GM23338 (cell line): ENCODE measurements around the gene FAM53A. TPM values are rescaled to one million over a fixed set of nuclear protein-coding genes. Genes with fewer than 3 reads are reported as not detected.

Experiments
- ATAC-seq: fragments of 200-7000 bp; cut with Tn5 transposase; 3 replicates; pipeline ENCODE4 v1.9.1; 2020
- DNase-seq: peaks from one replicate; pipeline ENCODE4 v3.0.0-alpha.2; 2015; ENCODE audit warnings: low spot score
- H2AFZ ChIP-seq: fragments of 200-600 bp; sonication (generic); 2 replicates; pipeline ENCODE4 v1.8.0; 2016; ENCODE audit warnings: antibody characterized with exemption, mild to moderate bottlenecking, moderate library complexity
- H3F3A ChIP-seq: fragments of 200-600 bp; sonication (generic); replicated peaks from 2 replicates; pipeline ENCODE4 v1.8.0; 2017; ENCODE audit warnings: antibody characterized with exemption, mixed run types, low read depth
- H3K27ac ChIP-seq: fragments of 200-600 bp; sonication (generic); 2 replicates; pipeline ENCODE4 v1.6.1; 2016; ENCODE audit warnings: low read depth
- H3K27me3 ChIP-seq: fragments of 200-600 bp; sonication (generic); 2 replicates; pipeline ENCODE4 v1.8.0; 2016; ENCODE audit warnings: mild to moderate bottlenecking, mixed run types, moderate library complexity; ENCODE audit not compliant: insufficient read depth
- H3K36me3 ChIP-seq: fragments of 200-600 bp; sonication (generic); 2 replicates; pipeline ENCODE4 v1.8.0; 2016; ENCODE audit warnings: mild to moderate bottlenecking; ENCODE audit not compliant: insufficient read depth
- H3K4me1 ChIP-seq: fragments of 200-600 bp; sonication (generic); 2 replicates; pipeline ENCODE4 v1.8.0; 2016; ENCODE audit warnings: mild to moderate bottlenecking, moderate library complexity; ENCODE audit not compliant: insufficient read depth
- H3K4me2 ChIP-seq: fragments of 200-600 bp; sonication (generic); 2 replicates; pipeline ENCODE4 v1.7.1; 2017; ENCODE audit warnings: mixed run types
- H3K4me3 ChIP-seq: fragments of 200-600 bp; sonication (generic); 2 replicates; pipeline ENCODE4 v1.6.1; 2016; ENCODE audit warnings: mixed run types
- H3K79me2 ChIP-seq: fragments of 200-600 bp; sonication (generic); replicated peaks from 2 replicates; pipeline ENCODE4 v1.8.0; 2017; ENCODE audit warnings: mild to moderate bottlenecking; ENCODE audit not compliant: insufficient read depth
- H3K9me2 ChIP-seq: fragments of 200-600 bp; sonication (generic); 2 replicates; pipeline ENCODE4 v1.8.0; 2017; ENCODE audit not compliant: insufficient read depth
- H4K20me1 ChIP-seq: fragments of 200-600 bp; sonication (generic); replicated peaks from 2 replicates; pipeline ENCODE4 v1.8.0; 2017; ENCODE audit warnings: mild to moderate bottlenecking; ENCODE audit not compliant: insufficient read depth
- H3K27ac Mint-ChIP-seq: 2 replicates; pipeline ENCODE4 v1.8.0; 2020; ENCODE audit warnings: inconsistent platforms, mild to moderate bottlenecking, moderate library complexity, mixed read lengths
- H3K27me3 Mint-ChIP-seq: 3 replicates; pipeline ENCODE4 v1.8.0; 2022; ENCODE audit warnings: low read depth, mild to moderate bottlenecking, moderate library complexity, mixed read lengths, inconsistent platforms; ENCODE audit not compliant: insufficient read depth, poor library complexity
- H3K36me3 Mint-ChIP-seq: 3 replicates; pipeline ENCODE4 v1.8.0; 2021; ENCODE audit warnings: low read depth, mild to moderate bottlenecking, inconsistent platforms, moderate library complexity, mixed read lengths
- H3K4me1 Mint-ChIP-seq: 3 replicates; pipeline ENCODE4 v1.8.0; 2020; ENCODE audit warnings: mild to moderate bottlenecking, inconsistent platforms, mixed read lengths
- H3K4me3 Mint-ChIP-seq: 3 replicates; pipeline ENCODE4 v1.8.0; 2021; ENCODE audit warnings: moderate library complexity, mild to moderate bottlenecking, inconsistent platforms, mixed read lengths
- H3K9me3 Mint-ChIP-seq: 3 replicates; pipeline ENCODE4 v1.8.0; 2020; ENCODE audit warnings: moderate library complexity, mild to moderate bottlenecking, inconsistent platforms, mixed read lengths
- CREB1 ChIP-seq: fragments of 250-450 bp; sonication (Bioruptor Pico); IDR thresholded peaks from 2 replicates; pipeline ENCODE4 v1.5.0; 2020; ENCODE audit warnings: low read depth, mild to moderate bottlenecking, moderate library complexity
- CTCF ChIP-seq, 2 experiments: fragments of 200-600 bp in 1 of 2; sonication (generic) in 1 of 2; conservative IDR thresholded peaks; 2 replicates each; pipeline versions ENCODE4 v1.5.1 to v1.6.1; 2016 to 2017; ENCODE audit warnings: antibody characterized with exemption in 2 of 2, low read depth in 2 of 2, mild to moderate bottlenecking in 2 of 2, moderate library complexity in 1 of 2
- ETS1 ChIP-seq: IDR thresholded peaks from 2 replicates; pipeline ENCODE4 v1.6.1; 2016; ENCODE audit warnings: antibody characterized with exemption
- EZH2 ChIP-seq: fragments of 200-600 bp; sonication (generic); IDR thresholded peaks from one replicate; pipeline ENCODE4 v1.8.0; 2017; ENCODE audit warnings: antibody characterized with exemption, mild to moderate bottlenecking, low read depth; ENCODE audit not compliant: unreplicated experiment
- EZH2phosphoT487 ChIP-seq: fragments of 200-600 bp; sonication (generic); IDR thresholded peaks from one replicate; pipeline ENCODE4 v1.8.1; 2018; ENCODE audit warnings: antibody characterized with exemption; ENCODE audit not compliant: unreplicated experiment
- JUNB ChIP-seq: IDR thresholded peaks from one replicate; pipeline ENCODE4 v1.6.1; 2016; ENCODE audit warnings: antibody characterized with exemption; ENCODE audit not compliant: unreplicated experiment
- NANOG ChIP-seq: IDR thresholded peaks from 2 replicates; pipeline ENCODE4 v1.6.1; 2016; ENCODE audit warnings: antibody characterized with exemption, borderline replicate concordance
- POLR2AphosphoS5 ChIP-seq: IDR thresholded peaks from 2 replicates; pipeline ENCODE4 v1.6.1; 2016; ENCODE audit warnings: antibody characterized with exemption, low read depth
- REST ChIP-seq: IDR thresholded peaks from one replicate; pipeline ENCODE4 v1.6.1; 2018; ENCODE audit warnings: antibody characterized with exemption; ENCODE audit not compliant: unreplicated experiment
- STAT1 ChIP-seq: IDR thresholded peaks from one replicate; pipeline ENCODE4 v1.6.1; 2016; ENCODE audit warnings: antibody characterized with exemption; ENCODE audit not compliant: unreplicated experiment
- ZNF114 ChIP-seq: fragments of 250-450 bp; sonication (Bioruptor Pico); IDR thresholded peaks from 2 replicates; pipeline ENCODE4 v1.5.0; 2020; ENCODE audit warnings: mild to moderate bottlenecking, moderate library complexity
- ZNF331 ChIP-seq: fragments of 250-450 bp; sonication (Bioruptor Pico); IDR thresholded peaks from 2 replicates; pipeline ENCODE4 v1.5.0; 2020; ENCODE audit warnings: low read depth, mild to moderate bottlenecking, moderate library complexity
- ZNF462 ChIP-seq: fragments of 250-450 bp; sonication (Bioruptor Pico); IDR thresholded peaks from 2 replicates; pipeline ENCODE4 v1.5.0; 2020; ENCODE audit warnings: mild to moderate bottlenecking, moderate library complexity
- polyA plus RNA-seq: library from polyadenylated mRNA; unstranded; fragments of >200 nt; fragmentation: Nextera tagmentation; extraction: Ambion mirVana; gene quantifications from 2 replicates; pipeline ENCODE4 v1.2.1, GENCODE V29; 2016
- total RNA-seq: library from RNA; depleted of rRNA; stranded (reverse); fragments of >200 nt; shearing (Covaris generic); gene quantifications from 2 replicates; pipeline ENCODE4 v1.2.3, GENCODE V29; 2014

FAM53A gene
- total and polyA plus RNA-seq, 2 experiments from 2014 or later, result 1.1 to 3.1 TPM

- ATAC-seq (no peak), DNase-seq (no peak)
- H3K27me3 Mint-ChIP-seq, result peaks cover 6% of the 10 kb centered on the region
- H3K27ac ChIP-seq, result no peak overlapping the region
- no peaks in the 10 kb centered on the region for H3K4me1 Mint-ChIP-seq
- peaks cover 7% of the 10 kb centered on the region for H3K36me3 Mint-ChIP-seq
- H3K4me1 ChIP-seq, result no peaks in the 10 kb centered on the region
- no peak overlapping the region for H3K4me3 Mint-ChIP-seq
- TF ChIP-seq JUNB (no peak), ZNF114 (CRISPR knock-in tag) (no peak), EZH2 (no peak), POLR2AphosphoS5 (no peak), REST (no peak), EZH2phosphoT487 (no peak), ETS1 (no peak), STAT1 (no peak), NANOG (no peak), CTCF (conservative IDR thresholded peaks at IDR 0.05; ENCODE audit: low read depth in 2 of 2) (no peak), ZNF462 (CRISPR knock-in tag) (no peak), CREB1 (no peak), ZNF331 (CRISPR knock-in tag) (no peak)
- no peaks in the 10 kb centered on the region for H3K79me2 ChIP-seq
- H4K20me1 ChIP-seq, result no peaks in the 10 kb centered on the region
- no peaks in the 10 kb centered on the region for H3K27me3 ChIP-seq
- no peak overlapping the region for H3K27ac Mint-ChIP-seq
- no peak overlapping the region for H3K4me2 ChIP-seq
- H3K4me3 ChIP-seq, result no peak overlapping the region
- peaks cover 23% of the 10 kb centered on the region for H3K9me3 Mint-ChIP-seq
- no peaks in the 10 kb centered on the region for H3K36me3 ChIP-seq
- H3K9me2 ChIP-seq, result no peaks in the 10 kb centered on the region
- H3F3A ChIP-seq, result no peaks in the 10 kb centered on the region
- H2AFZ ChIP-seq, result no peak overlapping the region
Observed at GRCh38 chr4:1624519-1624910, 59.6 kb downstream of the FAM53A start.
